ENCODE results near the gene METTL6. TPM values are rescaled to one million over a fixed set of nuclear protein-coding genes. Genes with fewer than 3 reads are reported as not detected.
A peak's percentile ranks its signal among the peaks of the same experiment; 100 is the strongest.
"Not testable (repeated sequence)": the region's sequence is repeated elsewhere in the genome, so short reads cannot be mapped to it uniquely, and the experiment has no call there.

METTL6 gene
- total RNA-seq, 2 experiments from 2014 or later = 13.0 to 19.5 TPM

DNA sequence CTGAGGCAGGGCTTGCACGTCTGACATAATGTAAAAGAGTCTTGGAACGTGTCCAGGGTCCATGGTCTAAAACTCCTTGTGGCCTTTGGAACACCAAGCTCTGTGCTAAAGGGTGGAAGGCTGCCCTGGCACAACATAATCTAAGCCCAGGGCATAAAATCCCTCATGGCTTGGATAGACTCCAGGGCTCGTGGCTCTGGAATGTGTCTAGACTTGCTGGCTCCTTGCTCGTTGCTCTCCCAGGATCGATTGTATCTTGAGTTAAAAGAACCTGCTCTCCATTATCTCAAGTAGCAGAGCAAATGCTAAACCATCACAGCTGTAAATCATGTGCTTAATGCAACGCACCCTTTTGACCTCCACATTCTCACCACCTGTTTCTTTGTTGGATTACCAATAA lies 63.3 kb downstream of the METTL6 start:
- H3K9me3 Mint-ChIP-seq (ENCODE audit: low read depth); ATAC-seq; H3K4me3 Mint-ChIP-seq; H3K27me3 Mint-ChIP-seq; H3K27ac Mint-ChIP-seq; POLR2A ChIA-PET; H3K36me3 Mint-ChIP-seq (ENCODE audit: low read depth); DNase-seq: not testable (repeated sequence)
- intact Hi-C loops (cut with DNase I, micrococcal nuclease) = loop anchor here (5.0 kb wide), 3 partner anchors 267 to 1148 kb away; partner anchors contain the start of genes ANKRD28 (in 1 of the 2), RBSN (in 1 of the 2) and RFTN1 (in 1 of the 2)
- CTCF ChIA-PET = interaction anchor here (4.7 kb wide), 1 partner anchor 96 kb away, joined by 35 read pairs; no protein-coding TSS in a partner anchor
- peaks cover 41% of the 10 kb centered on the region for H3K4me1 Mint-ChIP-seq

GRCh38 chr3:15361494-15362214 lies 65.7 kb downstream of the METTL6 start:
- intact Hi-C loops (cut with DNase I, micrococcal nuclease) = loop anchor here (1.0 to 5.0 kb wide), 10 partner anchors 17 to 1151 kb away; partner anchors contain the start of genes SH3BP5 (in 2 of the 2), ANKRD28 (in 1 of the 2), RBSN (in 1 of the 2) and RFTN1 (in 1 of the 2)
- ChIA-PET CTCF (interaction anchor here (0.6 to 4.7 kb wide), 30 partner anchors 15 to 762 kb away, joined by 3 to 35 read pairs (median 4); partner anchors contain the start of genes CAPN7 and SH3BP5), POLR2A (interaction anchor here (0.6 to 1.4 kb wide), 15 partner anchors 29 to 791 kb away, joined by 3 to 26 read pairs (median 4); partner anchors contain the start of genes CCDC174, RBSN and SH3BP5)
- ATAC-seq = peak; percentile 76
- peak; percentile 83 for DNase-seq
- Mint-ChIP-seq H3K4me1 (peaks cover 38% of the 10 kb centered on the region), H3K27me3 (peaks cover 2% of the 10 kb centered on the region), H3K4me3 (peak overlapping the region; percentile 53), H3K27ac (peak overlapping the region; percentile 87), H3K36me3 (ENCODE audit: low read depth) (no peaks in the 10 kb centered on the region), H3K9me3 (ENCODE audit: low read depth) (no peaks in the 10 kb centered on the region)

GRCh38 chr3:15360788-15361493 lies 66.4 kb downstream of the METTL6 start:
- Mint-ChIP-seq H3K4me1 (peaks cover 46% of the 10 kb centered on the region), H3K27me3 (peaks cover 2% of the 10 kb centered on the region), H3K27ac (peak overlapping the region; percentile 49), H3K36me3 (ENCODE audit: low read depth) (no peaks in the 10 kb centered on the region), H3K9me3 (ENCODE audit: low read depth) (no peaks in the 10 kb centered on the region), H3K4me3 (no peak overlapping the region)
- no peak for DNase-seq
- ChIA-PET CTCF (interaction anchor here (0.6 to 4.7 kb wide), 28 partner anchors 15 to 762 kb away, joined by 3 to 35 read pairs (median 4); partner anchors contain the start of genes CAPN7 and SH3BP5), POLR2A (interaction anchor here (0.6 to 1.4 kb wide), 13 partner anchors 28 to 791 kb away, joined by 3 to 26 read pairs (median 4); partner anchors contain the start of genes CCDC174 and RBSN)
- intact Hi-C loops (cut with DNase I, micrococcal nuclease) = loop anchor here (1.0 to 5.0 kb wide), 10 partner anchors 17 to 1151 kb away; partner anchors contain the start of genes SH3BP5 (in 2 of the 2), ANKRD28 (in 1 of the 2), RBSN (in 1 of the 2) and RFTN1 (in 1 of the 2)
- ATAC-seq = peak; percentile 14

Other genes with a start within 250 kb of the METTL6 start
- gene CAPN7, start 221.3 kb downstream of the METTL6 start, total RNA-seq = 10 to 100 TPM; 18.4 to 20.4 TPM
- gene SH3BP5, start 95.0 kb downstream of the METTL6 start, total RNA-seq = 1 to 10 TPM; 8.9 to 9.4 TPM
- 10 to 100 TPM; 21.2 to 25.6 TPM for gene EAF1, start 54 bp upstream of the METTL6 start, total RNA-seq
- gene COLQ, start 94.2 kb upstream of the METTL6 start, total RNA-seq = 1 to 10 TPM; 1.1 to 1.3 TPM
- 10 to 100 TPM; 22.3 to 23.2 TPM for gene HACL1, start 174.0 kb upstream of the METTL6 start, total RNA-seq
- gene BTD, start 174.2 kb upstream of the METTL6 start, total RNA-seq = 1 to 10 TPM; 3.8 to 4.4 TPM